CD4-positive, alpha-beta memory T cell (primary cell): ENCODE measurements around the gene LTBR. TPM values are rescaled to one million over a fixed set of nuclear protein-coding genes. Genes with fewer than 3 reads are reported as not detected.
A peak's percentile ranks its signal among the peaks of the same experiment; 100 is the strongest.
"Not testable (repeated sequence)": the region's sequence is repeated elsewhere in the genome, so short reads cannot be mapped to it uniquely, and the experiment has no call there.

ENCODE experiments used
- CTCF ChIA-PET: fragments of 350-600 bp; sonication (Branson Sonifier 250); formaldehyde crosslinking; loops from one replicate; lab custom pipeline; 2021; ENCODE audit warnings: inconsistent platforms; ENCODE audit not compliant: partially characterized antibody; lab: Charles Lee
- POLR2A ChIA-PET: fragments of 350-600 bp; sonication (Branson Sonifier 250); formaldehyde crosslinking; loops from one replicate; lab custom pipeline; 2021; ENCODE audit not compliant: partially characterized antibody; lab: Charles Lee
- DNase-seq, 5 donors: peaks; one replicate each; pipeline versions ENCODE4 v3.0.0 to v3.0.0-alpha.2; 2020 to 2022; ENCODE audit warnings: mixed read lengths in 1 of 5
- H3K27ac ChIP-seq: one replicate; pipeline ENCODE4 v1.7.0; 2013; ENCODE audit warnings: low read depth, low read length
- H3K27me3 ChIP-seq: 2 replicates; pipeline ENCODE4 v1.7.0; 2013; ENCODE audit warnings: mild to moderate bottlenecking, low read length, moderate library complexity; ENCODE audit not compliant: insufficient read depth
- H3K36me3 ChIP-seq: 2 replicates; pipeline ENCODE4 v1.7.0; 2013; ENCODE audit warnings: mild to moderate bottlenecking, low read length, moderate library complexity; ENCODE audit not compliant: insufficient read depth
- H3K4me1 ChIP-seq: 2 replicates; pipeline ENCODE4 v1.7.0; 2013; ENCODE audit warnings: mild to moderate bottlenecking, low read length, moderate library complexity; ENCODE audit not compliant: insufficient read depth
- H3K4me3 ChIP-seq, 2 donors: one replicate each; pipeline ENCODE4 v1.7.0; 2013; ENCODE audit warnings: low read length in 2 of 2, mild to moderate bottlenecking in 1 of 2
- H3K9me3 ChIP-seq, 2 donors: one replicate each; pipeline ENCODE4 v1.7.0; 2013; ENCODE audit warnings: low read length in 2 of 2, control low read depth in 1 of 2; ENCODE audit not compliant: control insufficient read depth in 1 of 2
- H3K27ac Mint-ChIP-seq, 7 donors: one replicate each; pipeline ENCODE4 v1.8.0; 2020 to 2021; ENCODE audit warnings: mixed read lengths in 7 of 7, mild to moderate bottlenecking in 6 of 7, inconsistent platforms in 3 of 7, moderate library complexity in 3 of 7
- H3K27me3 Mint-ChIP-seq, 2 donors: one replicate each; pipeline ENCODE4 v1.8.0; 2020 to 2021; ENCODE audit warnings: mixed read lengths in 2 of 2
- H3K36me3 Mint-ChIP-seq, 2 donors: one replicate each; pipeline ENCODE4 v1.8.0; 2020 to 2021; ENCODE audit warnings: mixed read lengths in 2 of 2, inconsistent platforms in 1 of 2, mild to moderate bottlenecking in 1 of 2
- H3K4me1 Mint-ChIP-seq, 4 donors: one replicate each; pipeline ENCODE4 v1.8.0; 2020 to 2021; ENCODE audit warnings: mixed read lengths in 4 of 4, mild to moderate bottlenecking in 1 of 4
- H3K4me3 Mint-ChIP-seq, 8 donors: one replicate each; pipeline ENCODE4 v1.8.0; 2020 to 2021; ENCODE audit warnings: mixed read lengths in 8 of 8, mild to moderate bottlenecking in 7 of 8, moderate library complexity in 6 of 8, inconsistent platforms in 3 of 8
- H3K9me3 Mint-ChIP-seq, 8 donors: one replicate each; pipeline ENCODE4 v1.8.0; 2020 to 2021; ENCODE audit warnings: mixed read lengths in 8 of 8, mild to moderate bottlenecking in 5 of 8, inconsistent platforms in 3 of 8, moderate library complexity in 1 of 8
- intact Hi-C: fragments of 100-400 bp; cut with micrococcal nuclease; formaldehyde crosslinking; loops from one replicate; pipeline ENCODE4 v1.15.1; 2023
- polyA plus RNA-seq, 2 donors: library from polyadenylated mRNA; unstranded; fragments of 300-500 nt; fragmentation: Illumina TruSeq; gene quantifications; one replicate each; pipeline ENCODE4 v1.2.3, GENCODE V29; 2021
- total RNA-seq, 2 experiments: library from RNA; stranded (reverse); gene quantifications; one replicate each; pipeline ENCODE4 v1.2.3, GENCODE V29; 2021

The LTBR gene
- total and polyA plus RNA-seq, 4 experiments from 2014 or later: 1.1 to 1.3 TPM; not detected in 2

DNA sequence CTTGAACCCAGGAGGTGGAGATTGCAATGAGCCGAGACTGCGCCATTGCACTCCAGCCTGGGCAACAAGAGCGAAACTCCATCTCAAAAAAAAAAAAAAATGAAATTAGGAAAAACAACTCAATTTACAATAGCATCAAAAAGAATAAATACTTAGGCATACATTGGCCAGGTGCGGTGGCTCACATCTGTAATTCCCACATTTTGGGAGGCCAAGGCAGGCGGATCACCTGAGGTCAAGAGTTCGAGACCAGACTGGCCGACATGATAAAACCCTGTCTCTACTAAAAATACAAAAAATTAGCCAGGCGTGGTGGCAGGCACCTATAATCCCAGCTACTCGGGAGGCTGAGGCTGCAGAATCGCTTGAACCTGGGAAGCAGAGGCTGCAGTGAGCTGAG is 43.8 kb downstream of the LTBR start:
- H3K36me3 Mint-ChIP-seq, H3K27me3 ChIP-seq, DNase-seq, H3K4me3 Mint-ChIP-seq, H3K9me3 Mint-ChIP-seq, H3K9me3 ChIP-seq, H3K27me3 Mint-ChIP-seq, H3K4me3 ChIP-seq, H3K36me3 ChIP-seq: not testable (repeated sequence)
- ChIA-PET POLR2A (interaction anchor here (0.6 to 8.2 kb wide), 9 partner anchors 11 to 109 kb away, joined by 3 to 284 read pairs (median 55); partner anchors contain the start of genes CD27, GAPDH, TAPBPL and VAMP1), CTCF (interaction anchor here (0.7 to 7.7 kb wide), 6 partner anchors 10 to 110 kb away, joined by 3 to 341 read pairs (median 6); partner anchors contain the start of gene GAPDH)
- intact Hi-C loops: loop anchor here (1.0 to 10.0 kb wide), 4 partner anchors 17 to 357 kb away; partner anchors contain the start of genes CD27, CD4, MRPL51 and ZNF384
- H3K27ac ChIP-seq: peak overlapping the region; percentile 63
- Mint-ChIP-seq H3K4me1 (peaks cover 30 to 60% (median 45%) of the 10 kb centered on the region in 4 donors), H3K27ac (peak overlapping the region; percentile 65 to 98 (median 96))
- H3K4me1 ChIP-seq: peaks cover 54% of the 10 kb centered on the region

DNA sequence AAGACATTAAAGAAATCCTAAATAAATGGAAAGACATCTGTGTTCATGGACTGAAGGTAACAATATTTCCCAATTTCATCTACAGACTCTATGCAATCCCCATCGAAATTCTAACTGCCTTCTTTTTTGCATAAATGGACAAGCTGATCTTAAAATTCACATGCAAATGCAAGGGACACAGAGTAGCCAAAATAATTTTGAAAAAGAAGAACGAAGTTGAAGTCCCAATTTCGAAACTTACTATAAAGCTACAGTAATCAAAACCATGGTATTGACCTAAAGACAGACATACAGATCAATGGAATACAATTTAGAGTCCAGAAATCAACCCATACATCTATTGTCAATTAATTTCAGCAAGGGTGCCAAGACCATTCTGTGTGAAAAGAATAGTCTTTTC is 44.4 kb downstream of the LTBR start:
- Histone ChIP-seq H3K4me3 (no peak overlapping the region), H3K27me3 (no peaks in the 10 kb centered on the region), H3K27ac (no peak overlapping the region), H3K4me1 (peaks cover 56% of the 10 kb centered on the region), H3K36me3 (no peaks in the 10 kb centered on the region), H3K9me3 (no peaks in the 10 kb centered on the region)
- H3K4me1 Mint-ChIP-seq: peaks cover 30 to 63% (median 47%) of the 10 kb centered on the region in 4 donors
- DNase-seq: no peak
- H3K27ac Mint-ChIP-seq: peak overlapping the region in 6 of 7 donors; percentile 22 to 98 (median 63)
- H3K9me3 Mint-ChIP-seq: no peaks in the 10 kb centered on the region
- no peak overlapping the region for H3K4me3 Mint-ChIP-seq
- intact Hi-C loops: loop anchor here (10.0 kb wide), 2 partner anchors 256 to 356 kb away; partner anchors contain the start of genes CD4 and ZNF384
- ChIA-PET CTCF (interaction anchor here (0.7 to 7.7 kb wide), 6 partner anchors 10 to 109 kb away, joined by 3 to 341 read pairs (median 6); partner anchors contain the start of gene GAPDH), POLR2A (interaction anchor here (1.0 to 8.2 kb wide), 6 partner anchors 17 to 108 kb away, joined by 4 to 284 read pairs (median 84); partner anchors contain the start of genes CD27, GAPDH, TAPBPL and VAMP1)
- peaks cover 0 to 2% of the 10 kb centered on the region in 2 donors for H3K36me3 Mint-ChIP-seq
- H3K27me3 Mint-ChIP-seq: peaks cover 0 to 4% of the 10 kb centered on the region in 2 donors

DNA sequence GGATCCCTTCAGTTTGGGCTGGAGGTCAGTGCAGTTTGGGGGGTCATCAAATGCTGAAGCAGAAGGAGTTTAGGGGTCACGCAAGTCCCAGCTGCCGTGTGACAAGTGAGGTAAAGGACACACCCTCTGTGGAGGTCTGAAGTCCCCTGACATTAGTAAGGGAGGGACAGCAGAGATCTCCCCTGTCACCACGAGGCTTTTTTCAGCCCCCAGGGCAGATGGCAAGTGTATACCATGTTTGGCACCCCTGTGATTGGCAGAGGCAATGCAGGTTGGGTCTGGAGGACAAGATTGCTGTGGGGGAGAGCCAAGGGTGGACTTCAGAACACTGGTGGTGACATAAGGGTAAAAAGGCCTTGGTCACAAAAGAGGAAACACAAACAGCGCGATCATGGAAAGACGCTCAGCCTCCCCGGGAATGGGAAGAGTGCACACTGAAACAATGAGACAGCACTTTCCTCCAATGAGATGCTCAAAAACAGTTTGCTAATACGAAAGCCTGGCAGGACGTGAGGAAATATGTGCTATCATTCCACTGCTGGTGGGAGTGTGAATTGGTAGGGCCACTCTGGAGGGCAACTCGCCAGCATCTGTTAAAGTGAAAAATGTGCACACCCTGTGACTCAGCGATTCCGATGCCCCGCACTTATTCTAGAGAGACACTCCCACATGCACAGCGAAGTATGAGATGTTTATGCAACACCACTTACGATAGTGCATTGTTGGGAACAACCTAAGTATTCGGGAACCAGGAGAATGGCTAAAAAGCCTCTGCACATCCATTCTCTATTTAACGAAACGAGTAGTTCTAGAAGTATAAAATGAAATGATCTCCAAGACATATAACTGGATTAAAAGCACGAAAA is 46.4 kb downstream of the LTBR start:
- peak overlapping the region; percentile 19 to 86 (median 61) for H3K27ac Mint-ChIP-seq
- Histone ChIP-seq H3K27ac (no peak overlapping the region), H3K27me3 (no peaks in the 10 kb centered on the region), H3K36me3 (no peaks in the 10 kb centered on the region), H3K9me3 (no peaks in the 10 kb centered on the region), H3K4me3 (no peak overlapping the region), H3K4me1 (peaks cover 60% of the 10 kb centered on the region)
- H3K4me1 Mint-ChIP-seq: peaks cover 32 to 71% (median 50%) of the 10 kb centered on the region in 4 donors
- CTCF ChIA-PET: no interaction called here
- peak in 1 of 5 donors; percentile 46 for DNase-seq
- peaks cover 0 to 2% of the 10 kb centered on the region in 2 donors for H3K36me3 Mint-ChIP-seq
- H3K4me3 Mint-ChIP-seq: peak overlapping the region in 5 of 8 donors; percentile 14 to 73 (median 35)
- H3K9me3 Mint-ChIP-seq: no peaks in the 10 kb centered on the region
- peaks cover 0 to 2% of the 10 kb centered on the region in 2 donors for H3K27me3 Mint-ChIP-seq
- intact Hi-C loops: no loop called here
- POLR2A ChIA-PET: no interaction called here

DNA sequence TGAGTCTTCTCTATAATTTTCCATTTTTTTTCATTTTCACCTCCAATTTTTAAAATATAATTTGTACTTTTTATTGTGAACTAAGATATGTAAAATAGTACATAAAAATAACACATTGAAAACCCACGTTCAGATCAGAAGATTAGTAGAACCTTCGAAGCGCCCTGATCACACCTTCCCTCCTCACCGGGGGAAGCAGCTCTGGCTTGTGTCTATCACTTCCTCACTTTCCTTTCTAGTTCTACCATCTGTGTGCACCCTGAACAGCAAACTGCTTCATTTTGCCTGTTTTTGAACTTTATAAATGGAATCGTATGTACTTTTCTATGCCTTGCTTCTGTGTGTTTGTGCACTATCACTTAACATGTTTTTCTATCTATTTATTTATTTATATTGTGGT is 49.0 kb downstream of the LTBR start:
- intact Hi-C loops: no loop called here
- ChIA-PET POLR2A (interaction anchor here (1.0 to 6.0 kb wide), 7 partner anchors 11 to 101 kb away, joined by 3 to 48 read pairs (median 14); partner anchors contain the start of genes CD27, GAPDH, TAPBPL and VAMP1), CTCF (interaction anchor here (1.0 to 2.2 kb wide), 2 partner anchors 16 to 32 kb away, joined by 3 to 9 read pairs; no protein-coding TSS in a partner anchor)
- no peak overlapping the region for H3K4me3 ChIP-seq
- peak overlapping the region in 6 of 7 donors; percentile 15 to 90 (median 62) for H3K27ac Mint-ChIP-seq
- no peaks in the 10 kb centered on the region for H3K9me3 Mint-ChIP-seq
- no peaks in the 10 kb centered on the region for H3K27me3 ChIP-seq
- H3K27ac ChIP-seq: no peak overlapping the region
- peak in 1 of 5 donors; percentile 48 for DNase-seq
- H3K4me3 Mint-ChIP-seq: peak overlapping the region in 1 of 8 donors; percentile 1
- H3K36me3 ChIP-seq: no peaks in the 10 kb centered on the region
- peaks cover 15 to 48% (median 29%) of the 10 kb centered on the region in 4 donors for H3K4me1 Mint-ChIP-seq
- H3K9me3 ChIP-seq: no peaks in the 10 kb centered on the region
- H3K4me1 ChIP-seq: peaks cover 34% of the 10 kb centered on the region
- no peaks in the 10 kb centered on the region for H3K27me3 Mint-ChIP-seq
- no peaks in the 10 kb centered on the region for H3K36me3 Mint-ChIP-seq

DNA sequence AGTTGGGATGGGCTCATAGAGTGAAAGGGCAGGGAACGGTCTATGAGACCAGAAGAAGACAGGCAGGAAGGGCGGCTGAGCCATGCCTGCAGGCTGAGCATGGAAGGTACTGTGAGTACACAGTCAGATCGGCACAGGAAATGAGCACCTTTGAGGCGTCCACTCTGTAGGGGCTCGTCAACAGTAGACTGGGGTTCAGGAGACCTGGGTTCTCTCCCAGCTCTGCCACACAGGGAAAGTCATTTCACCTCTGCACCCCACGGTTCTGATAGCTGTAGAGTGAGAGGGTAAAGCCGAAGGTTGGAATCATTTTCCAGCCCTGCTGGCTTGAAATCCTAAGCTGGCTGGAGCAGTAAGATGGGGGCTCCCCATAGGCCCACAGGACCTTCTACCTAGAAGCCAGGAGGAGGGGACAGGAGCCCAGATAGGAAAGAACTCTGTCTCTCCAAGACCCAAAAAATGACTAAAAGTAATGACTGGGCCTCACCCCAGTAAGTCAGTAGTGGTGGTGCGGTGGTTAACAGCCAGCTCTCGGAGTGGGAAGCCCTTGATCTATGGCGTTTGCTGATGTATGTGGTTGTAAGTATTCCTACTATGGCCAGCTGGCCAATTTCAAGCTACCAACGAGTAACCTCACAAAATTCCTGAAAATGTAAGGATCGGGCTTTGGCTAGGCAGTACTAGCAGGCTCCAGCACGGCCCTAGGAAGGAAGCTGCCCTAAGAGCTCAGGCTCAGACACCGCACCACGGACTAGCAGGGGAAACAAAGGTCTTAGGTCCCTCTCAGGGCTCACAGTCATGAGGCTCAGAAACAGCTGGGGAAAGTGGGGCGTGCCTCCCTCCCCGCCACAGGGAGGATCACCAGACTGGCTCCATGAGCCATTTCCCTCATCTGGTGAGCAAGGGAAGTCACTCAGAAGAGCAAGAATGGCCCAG is 50.5 kb downstream of the LTBR start:
- H3K27ac ChIP-seq: no peak overlapping the region
- no peaks in the 10 kb centered on the region for H3K27me3 ChIP-seq
- H3K36me3 Mint-ChIP-seq: no peaks in the 10 kb centered on the region
- H3K4me3 ChIP-seq: no peak overlapping the region
- peaks cover 29% of the 10 kb centered on the region for H3K4me1 ChIP-seq
- peak overlapping the region in 5 of 7 donors; percentile 78 to 90 (median 82) for H3K27ac Mint-ChIP-seq
- H3K4me3 Mint-ChIP-seq: peak overlapping the region in 7 of 8 donors; percentile 36 to 72 (median 58)
- DNase-seq: peak in 4 of 5 donors; percentile 24 to 58 (median 38)
- intact Hi-C loops: loop anchor here (1.0 kb wide), 1 partner anchor 10 kb away; the partner anchor contains the start of gene CD27
- H3K27me3 Mint-ChIP-seq: no peaks in the 10 kb centered on the region
- peaks cover 13 to 42% (median 28%) of the 10 kb centered on the region in 4 donors for H3K4me1 Mint-ChIP-seq
- ChIA-PET POLR2A (interaction anchor here (1.0 to 6.0 kb wide), 12 partner anchors 8 to 101 kb away, joined by 3 to 48 read pairs (median 6); partner anchors contain the start of genes CD27, MRPL51, TAPBPL and VAMP1), CTCF (interaction anchor here (0.6 to 2.2 kb wide), 11 partner anchors 10 to 111 kb away, joined by 3 to 16 read pairs (median 3); partner anchors contain the start of gene CD27)
- H3K9me3 ChIP-seq: no peaks in the 10 kb centered on the region
- no peaks in the 10 kb centered on the region for H3K9me3 Mint-ChIP-seq
- no peaks in the 10 kb centered on the region for H3K36me3 ChIP-seq
